ENCODE measurements around the gene CLN5.
A peak's percentile ranks its signal among the peaks of the same experiment; 100 is the strongest.

Gene CLN5

DNA sequence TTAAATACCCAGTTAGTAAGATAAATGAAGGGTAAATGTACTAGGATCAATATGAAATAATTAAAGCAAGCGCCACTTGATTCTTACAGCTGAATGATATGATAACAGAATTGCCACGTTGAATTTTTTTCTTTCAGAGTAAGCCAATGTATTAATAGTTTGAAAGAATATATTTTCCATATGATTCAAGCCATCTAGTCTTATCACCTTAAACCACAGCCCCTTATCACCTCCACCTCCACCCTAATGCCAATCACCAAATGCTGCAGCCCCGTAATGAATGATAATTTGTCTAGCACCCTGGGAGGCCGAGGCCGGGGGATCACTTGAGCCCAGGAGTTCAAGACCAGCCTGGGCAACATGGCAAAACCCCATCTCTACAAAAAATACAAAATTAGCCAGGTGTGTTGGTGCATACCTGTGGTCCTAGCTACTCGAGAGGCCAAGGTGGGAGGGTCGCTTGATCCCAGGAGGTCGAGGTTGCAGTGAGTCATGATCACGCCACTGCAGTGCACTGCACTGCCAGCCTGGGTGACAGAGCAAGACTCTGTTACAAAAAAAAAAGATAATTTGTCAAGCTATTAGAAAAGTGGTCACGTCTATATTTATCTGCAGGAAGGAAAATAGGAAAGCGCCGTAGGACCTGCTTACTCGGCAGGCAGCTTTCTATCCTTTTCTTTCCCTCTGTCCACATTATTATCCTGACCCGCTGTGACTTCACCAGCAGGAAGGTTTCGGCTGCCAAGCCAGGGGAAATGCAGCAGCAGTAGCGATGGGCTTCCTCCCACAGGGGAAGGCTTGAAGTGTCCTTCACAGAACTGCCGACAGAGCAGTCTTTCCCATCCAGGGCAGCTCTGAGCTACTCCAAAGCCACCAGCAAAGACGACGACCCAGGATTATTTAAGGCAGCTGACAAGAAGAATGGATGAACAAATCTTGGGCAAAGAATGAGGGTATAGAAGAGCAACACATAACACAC lies 19.7 kb upstream of the CLN5 start:
- TF ChIP-seq, protein P1, sequence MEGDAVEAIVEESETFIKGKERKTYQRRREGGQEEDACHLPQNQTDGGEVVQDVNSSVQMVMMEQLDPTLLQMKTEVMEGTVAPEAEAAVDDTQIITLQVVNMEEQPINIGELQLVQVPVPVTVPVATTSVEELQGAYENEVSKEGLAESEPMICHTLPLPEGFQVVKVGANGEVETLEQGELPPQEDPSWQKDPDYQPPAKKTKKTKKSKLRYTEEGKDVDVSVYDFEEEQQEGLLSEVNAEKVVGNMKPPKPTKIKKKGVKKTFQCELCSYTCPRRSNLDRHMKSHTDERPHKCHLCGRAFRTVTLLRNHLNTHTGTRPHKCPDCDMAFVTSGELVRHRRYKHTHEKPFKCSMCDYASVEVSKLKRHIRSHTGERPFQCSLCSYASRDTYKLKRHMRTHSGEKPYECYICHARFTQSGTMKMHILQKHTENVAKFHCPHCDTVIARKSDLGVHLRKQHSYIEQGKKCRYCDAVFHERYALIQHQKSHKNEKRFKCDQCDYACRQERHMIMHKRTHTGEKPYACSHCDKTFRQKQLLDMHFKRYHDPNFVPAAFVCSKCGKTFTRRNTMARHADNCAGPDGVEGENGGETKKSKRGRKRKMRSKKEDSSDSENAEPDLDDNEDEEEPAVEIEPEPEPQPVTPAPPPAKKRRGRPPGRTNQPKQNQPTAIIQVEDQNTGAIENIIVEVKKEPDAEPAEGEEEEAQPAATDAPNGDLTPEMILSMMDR (IDR thresholded peaks at IDR 0.05; ENCODE audit: low read depth, low read length, missing control alignments): no peak
- DNase-seq: no peak
- Histone ChIP-seq H3K36me3 (replicated peaks) (no peaks in the 10 kb centered on the region), H3K27ac (no peak overlapping the region), H3K27me3 (replicated peaks) (no peaks in the 10 kb centered on the region), H3K4me3 (ENCODE audit: low read depth, low read length) (no peak overlapping the region)
- in situ Hi-C loops (cut with HindIII; ENCODE audit: low pct_ligation_motif_present, low sequenced_read_pairs): no loop called here

DNA sequence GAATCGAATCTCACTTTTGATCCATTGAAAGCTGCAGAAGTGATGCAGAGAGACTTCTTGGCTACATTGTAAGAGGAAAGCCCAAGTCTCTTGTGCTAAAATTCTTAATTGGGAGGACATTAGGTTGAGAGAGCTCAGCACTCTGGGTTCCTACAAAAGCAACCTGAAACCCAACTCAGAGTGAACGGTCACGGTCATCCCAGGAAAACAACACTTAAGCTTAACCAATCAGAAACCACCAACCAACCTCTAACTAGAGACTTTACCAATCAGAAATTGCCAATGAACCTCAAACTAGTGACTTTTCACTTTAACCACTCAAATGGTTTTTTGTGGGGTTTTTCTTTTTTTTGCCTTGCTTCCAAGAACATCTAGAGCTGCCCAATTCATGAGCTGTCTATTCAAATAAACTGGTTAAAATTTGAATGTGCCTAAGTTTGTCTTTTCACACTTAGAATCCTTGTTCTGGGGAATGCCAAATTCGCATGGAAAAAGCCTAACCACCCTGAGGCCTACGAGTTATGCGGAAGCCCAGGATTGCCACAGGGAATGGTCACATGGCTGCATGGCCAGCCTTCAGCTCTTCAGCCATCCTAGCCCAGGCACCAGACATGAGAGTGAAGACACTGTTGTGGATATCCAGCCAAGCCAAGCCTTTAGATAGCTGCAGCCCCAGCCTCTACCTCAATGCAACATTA lies 17.8 kb upstream of the CLN5 start:
- no peak for DNase-seq
- in situ Hi-C loops (cut with HindIII; ENCODE audit: low pct_ligation_motif_present, low sequenced_read_pairs): no loop called here
- Histone ChIP-seq H3K4me3 (ENCODE audit: low read depth, low read length) (no peak overlapping the region), H3K36me3 (replicated peaks) (no peaks in the 10 kb centered on the region), H3K27me3 (replicated peaks) (no peaks in the 10 kb centered on the region), H3K27ac (no peak overlapping the region)
- TF ChIP-seq, protein P1 (IDR thresholded peaks at IDR 0.05; ENCODE audit: low read depth, low read length, missing control alignments): no peak

DNA sequence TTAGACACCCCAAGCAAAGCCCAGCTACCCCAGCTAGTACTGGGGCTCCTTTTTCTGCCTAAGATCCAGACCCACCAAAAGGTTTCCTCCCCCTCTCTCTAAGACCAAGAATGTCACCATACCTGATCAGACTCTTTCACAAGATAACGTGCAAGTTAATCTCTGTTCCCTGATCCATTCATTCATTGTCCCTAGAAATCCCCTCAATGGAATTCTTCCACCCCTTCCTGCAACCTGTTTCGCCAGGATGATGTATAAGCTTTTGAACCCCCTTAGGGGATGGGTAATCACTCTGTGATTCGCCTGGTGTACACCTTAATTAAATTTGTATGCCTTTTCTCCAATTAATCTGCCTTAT lies 17.3 kb upstream of the CLN5 start:
- TF ChIP-seq, protein P1 (IDR thresholded peaks at IDR 0.05; ENCODE audit: low read depth, low read length, missing control alignments): no peak
- no peak for DNase-seq
- no peaks in the 10 kb centered on the region for H3K36me3 ChIP-seq (replicated peaks)
- no peaks in the 10 kb centered on the region for H3K27me3 ChIP-seq (replicated peaks)
- in situ Hi-C loops (cut with HindIII; ENCODE audit: low pct_ligation_motif_present, low sequenced_read_pairs): no loop called here
- no peak overlapping the region for H3K27ac ChIP-seq
- H3K4me3 ChIP-seq (ENCODE audit: low read depth, low read length): no peak overlapping the region

DNA sequence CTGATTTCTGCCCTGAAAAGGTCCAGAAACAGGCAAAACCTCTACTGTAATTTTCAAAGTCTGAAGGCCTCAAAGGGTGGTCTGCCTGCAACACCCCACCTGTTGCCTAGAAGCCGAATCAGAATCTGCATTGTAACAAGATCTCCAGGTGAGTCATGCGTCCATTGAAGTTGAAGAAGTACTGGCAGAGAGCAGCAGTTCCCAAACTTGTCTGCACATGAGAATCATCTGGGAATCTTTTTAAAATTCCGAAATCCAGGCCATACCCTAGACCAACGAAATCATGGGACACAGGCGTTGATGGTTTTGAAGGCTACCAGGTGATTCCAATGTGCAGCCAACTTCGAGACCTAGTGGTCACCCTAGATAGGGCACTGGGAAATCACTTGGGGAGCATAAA lies 16.0 kb upstream of the CLN5 start:
- in situ Hi-C loops (cut with HindIII; ENCODE audit: low pct_ligation_motif_present, low sequenced_read_pairs): no loop called here
- H3K27ac ChIP-seq: no peak overlapping the region
- H3K27me3 ChIP-seq (replicated peaks): no peaks in the 10 kb centered on the region
- no peak overlapping the region for H3K4me3 ChIP-seq (ENCODE audit: low read depth, low read length)
- no peak for DNase-seq
- no peaks in the 10 kb centered on the region for H3K36me3 ChIP-seq (replicated peaks)
- TF ChIP-seq, protein P1 (IDR thresholded peaks at IDR 0.05; ENCODE audit: low read depth, low read length, missing control alignments): no peak

DNA sequence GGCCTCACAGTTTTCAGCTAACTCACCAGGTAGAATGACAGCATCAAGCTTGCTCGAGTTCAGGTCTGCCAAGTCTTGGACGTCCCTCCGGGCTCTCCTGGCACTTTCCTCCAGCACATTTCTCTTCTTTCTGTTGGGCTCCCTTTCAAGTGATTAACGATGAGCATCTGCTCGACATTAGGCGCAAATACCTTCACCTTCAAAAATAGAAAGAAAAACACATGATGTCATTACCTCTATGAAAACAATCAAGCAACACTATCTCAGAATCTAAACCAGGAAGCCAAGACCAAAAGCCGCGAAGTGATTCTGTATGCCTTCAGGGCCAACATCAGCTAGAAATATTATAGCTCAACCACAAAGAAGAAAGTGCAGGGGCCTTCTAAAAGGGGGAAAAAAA lies 15.4 kb upstream of the CLN5 start:
- no peak overlapping the region for H3K4me3 ChIP-seq (ENCODE audit: low read depth, low read length)
- peak; percentile 36 for DNase-seq
- in situ Hi-C loops (cut with HindIII; ENCODE audit: low pct_ligation_motif_present, low sequenced_read_pairs): no loop called here
- no peaks in the 10 kb centered on the region for H3K27me3 ChIP-seq (replicated peaks)
- no peaks in the 10 kb centered on the region for H3K36me3 ChIP-seq (replicated peaks)
- no peak overlapping the region for H3K27ac ChIP-seq
- TF ChIP-seq, protein P1 (IDR thresholded peaks at IDR 0.05; ENCODE audit: low read depth, low read length, missing control alignments): no peak
